Measurements from ENCODE around the gene GNA15.
"Not testable (repeated sequence)": the region's sequence is repeated elsewhere in the genome, so short reads cannot be mapped to it uniquely, and the experiment has no call there.

The GNA15 gene

GRCh38 chr19:3190921-3191805 is 55.3 kb downstream of the GNA15 start:
- no peak for DNase-seq (ENCODE audit: low spot score)

GRCh38 chr19:3191806-3192104 is 55.9 kb downstream of the GNA15 start:
- DNase-seq (ENCODE audit: low spot score): not testable (repeated sequence)

GRCh38 chr19:3192228-3192635 is 56.4 kb downstream of the GNA15 start:
- DNase-seq (ENCODE audit: low spot score): no peak

- no peak for DNase-seq (ENCODE audit: low spot score)
These were observed 56.9 kb downstream of the GNA15 start for GRCh38 chr19:3192684-3193083.

GRCh38 chr19:3193256-3194105 is 57.6 kb downstream of the GNA15 start:
- no peak for DNase-seq (ENCODE audit: low spot score)

- no peak for DNase-seq (ENCODE audit: low spot score)
These were observed 58.6 kb downstream of the GNA15 start for GRCh38 chr19:3194106-3195087.

- DNase-seq (ENCODE audit: low spot score): no peak
These were observed 60.5 kb downstream of the GNA15 start for GRCh38 chr19:3196064-3196932.

GRCh38 chr19:3196933-3197205 is 61.0 kb downstream of the GNA15 start:
- DNase-seq (ENCODE audit: low spot score): no peak

GRCh38 chr19:3198901-3199700 is 63.3 kb downstream of the GNA15 start:
- DNase-seq (ENCODE audit: low spot score): no peak

- DNase-seq (ENCODE audit: low spot score): no peak
These were observed 65.4 kb downstream of the GNA15 start for GRCh38 chr19:3201072-3201700.

- no peak for DNase-seq (ENCODE audit: low spot score)
These were observed 66.1 kb downstream of the GNA15 start for GRCh38 chr19:3201911-3202310.

GRCh38 chr19:3202346-3202745 is 66.5 kb downstream of the GNA15 start:
- no peak for DNase-seq (ENCODE audit: low spot score)

- DNase-seq (ENCODE audit: low spot score): not testable (repeated sequence)
These were observed 67.1 kb downstream of the GNA15 start for GRCh38 chr19:3202895-3203294.

- DNase-seq (ENCODE audit: low spot score): no peak
These were observed 68.2 kb downstream of the GNA15 start for GRCh38 chr19:3203805-3204645.

- DNase-seq (ENCODE audit: low spot score): no peak
These were observed 68.9 kb downstream of the GNA15 start for GRCh38 chr19:3204646-3205275.

- no peak for DNase-seq (ENCODE audit: low spot score)
These were observed 70.6 kb downstream of the GNA15 start for GRCh38 chr19:3206216-3206953.

- DNase-seq (ENCODE audit: low spot score): no peak
These were observed 71.8 kb downstream of the GNA15 start for GRCh38 chr19:3207461-3208242.
